H9 (cell line): ENCODE measurements around the gene XDH. TPM values are rescaled to one million over a fixed set of nuclear protein-coding genes. Genes with fewer than 3 reads are reported as not detected.

Experiments
- DNase-seq: peaks from one replicate; pipeline ENCODE4 v3.0.0-alpha.2; 2017
- H2AFZ ChIP-seq: one replicate; pipeline ENCODE4 v1.6.1; 2013; ENCODE audit warnings: mild to moderate bottlenecking, low read length, control low read depth, moderate library complexity
- H2AK5ac ChIP-seq: 2 replicates; pipeline ENCODE4 v1.6.1; 2013; ENCODE audit warnings: low read length, control low read depth, mixed read lengths; ENCODE audit not compliant: insufficient read length
- H2BK120ac ChIP-seq: one replicate; pipeline ENCODE4 v1.6.1; 2013; ENCODE audit warnings: low read depth, mild to moderate bottlenecking, low read length, control low read depth, inconsistent platforms; ENCODE audit not compliant: poor library complexity, severe bottlenecking
- H2BK12ac ChIP-seq: 2 replicates; pipeline ENCODE4 v1.6.1; 2013; ENCODE audit warnings: low read length, control low read depth, mixed read lengths, low read depth; ENCODE audit not compliant: insufficient read length
- H2BK15ac ChIP-seq: 2 replicates; pipeline ENCODE4 v1.6.1; 2013; ENCODE audit warnings: low read depth, low read length, control low read depth
- H2BK20ac ChIP-seq: one replicate; pipeline ENCODE4 v1.6.1; 2013; ENCODE audit warnings: low read depth, mild to moderate bottlenecking, low read length, control low read depth, inconsistent platforms; ENCODE audit not compliant: poor library complexity, severe bottlenecking
- H2BK5ac ChIP-seq: 2 replicates; pipeline ENCODE4 v1.6.1; 2013; ENCODE audit warnings: low read length, control low read depth, mixed read lengths; ENCODE audit not compliant: insufficient read length
- H3K14ac ChIP-seq: 2 replicates; pipeline ENCODE4 v1.6.1; 2013; ENCODE audit warnings: low read length, control low read depth; ENCODE audit not compliant: insufficient read depth
- H3K18ac ChIP-seq: 2 replicates; pipeline ENCODE4 v1.6.1; 2013; ENCODE audit warnings: low read depth, mild to moderate bottlenecking, mixed read lengths, low read length, control low read depth; ENCODE audit not compliant: insufficient read length
- H3K23ac ChIP-seq: 2 replicates; pipeline ENCODE4 v1.6.1; 2013; ENCODE audit warnings: low read length, control low read depth, mixed read lengths, low read depth; ENCODE audit not compliant: insufficient read length
- H3K23me2 ChIP-seq: 2 replicates; pipeline ENCODE4 v1.6.1; 2013; ENCODE audit warnings: low read depth, mild to moderate bottlenecking, mixed read lengths, low read length, control low read depth; ENCODE audit not compliant: insufficient read length, poor library complexity, severe bottlenecking
- H3K27ac ChIP-seq: 2 replicates; pipeline ENCODE4 v1.5.1; 2013; ENCODE audit warnings: low read length, control low read depth, mixed read lengths, low read depth; ENCODE audit not compliant: insufficient read length
- H3K27me3 ChIP-seq: 2 replicates; pipeline ENCODE4 v1.6.1; 2013; ENCODE audit warnings: low read length, control low read depth, inconsistent platforms; ENCODE audit not compliant: insufficient read depth
- H3K4ac ChIP-seq: 2 replicates; pipeline ENCODE4 v1.6.1; 2013; ENCODE audit warnings: low read depth, mild to moderate bottlenecking, control low read depth, inconsistent platforms, low read length, moderate library complexity
- H3K4me1 ChIP-seq: 2 replicates; pipeline ENCODE4 v1.6.1; 2013; ENCODE audit warnings: low read length, control low read depth, inconsistent platforms; ENCODE audit not compliant: insufficient read depth
- H3K4me2 ChIP-seq: 2 replicates; pipeline ENCODE4 v1.6.1; 2013; ENCODE audit warnings: low read length, control low read depth, mixed read lengths; ENCODE audit not compliant: insufficient read length, insufficient read depth
- H3K56ac ChIP-seq: 2 replicates; pipeline ENCODE4 v1.6.1; 2013; ENCODE audit warnings: low read depth, mild to moderate bottlenecking, mixed read lengths, low read length, control low read depth; ENCODE audit not compliant: insufficient read length
- H3K79me1 ChIP-seq: 2 replicates; pipeline ENCODE4 v1.6.1; 2013; ENCODE audit warnings: low read depth, mild to moderate bottlenecking, moderate library complexity, low read length, control low read depth, inconsistent platforms; ENCODE audit not compliant: insufficient read depth, poor library complexity, severe bottlenecking
- H3K79me2 ChIP-seq: 2 replicates; pipeline ENCODE4 v1.6.1; 2013; ENCODE audit warnings: low read length, control low read depth, inconsistent platforms; ENCODE audit not compliant: insufficient read depth
- H3K9ac ChIP-seq: 2 replicates; pipeline ENCODE4 v1.6.1; 2013; ENCODE audit warnings: low read length, control low read depth, mixed read lengths; ENCODE audit not compliant: insufficient read length; ENCODE audit errors: extremely low read depth
- H3K9me3 ChIP-seq: one replicate; pipeline ENCODE4 v1.6.1; 2013; ENCODE audit warnings: low read depth, low read length, inconsistent platforms; ENCODE audit not compliant: control insufficient read depth
- H3T11ph ChIP-seq: one replicate; pipeline ENCODE4 v1.6.1; 2013; ENCODE audit warnings: mild to moderate bottlenecking, low read length, control low read depth, inconsistent platforms
- H4K20me1 ChIP-seq: one replicate; pipeline ENCODE4 v1.6.1; 2013; ENCODE audit not compliant: control insufficient read depth, insufficient read length, insufficient read depth
- H4K5ac ChIP-seq: 2 replicates; pipeline ENCODE4 v1.6.1; 2013; ENCODE audit warnings: low read depth, mild to moderate bottlenecking, mixed read lengths, low read length, control low read depth; ENCODE audit not compliant: insufficient read length
- H4K8ac ChIP-seq: replicated peaks from 2 replicates; pipeline ENCODE4 v1.6.1; 2013; ENCODE audit warnings: low read length, control low read depth, mixed read lengths, low read depth; ENCODE audit not compliant: insufficient read length
- H4K91ac ChIP-seq: 2 replicates; pipeline ENCODE4 v1.6.1; 2013; ENCODE audit warnings: low read depth, mild to moderate bottlenecking, moderate library complexity, mixed read lengths, low read length, control low read depth; ENCODE audit not compliant: insufficient read length
- H3K27ac Mint-ChIP-seq, 3 experiments: 2 replicates in 2 of 3; 3 replicates in 1 of 3; pipeline ENCODE4 v1.8.0; 2020 to 2021; ENCODE audit warnings: mixed read lengths in 3 of 3, mild to moderate bottlenecking in 1 of 3, moderate library complexity in 1 of 3
- H3K27me3 Mint-ChIP-seq: 2 replicates; pipeline ENCODE4 v1.8.0; 2021; ENCODE audit warnings: low read depth, mild to moderate bottlenecking, moderate library complexity, mixed read lengths
- H3K36me3 Mint-ChIP-seq, 3 experiments: 2 replicates in 2 of 3; 3 replicates in 1 of 3; pipeline ENCODE4 v1.8.0; 2020 to 2021; ENCODE audit warnings: low read depth in 3 of 3, mixed read lengths in 3 of 3; ENCODE audit not compliant: insufficient read depth in 1 of 3
- H3K4me1 Mint-ChIP-seq, 2 experiments: 2 replicates each; pipeline ENCODE4 v1.8.0; 2020; ENCODE audit warnings: mixed read lengths in 2 of 2
- H3K4me3 Mint-ChIP-seq, 2 experiments: 2 replicates in 1 of 2; 3 replicates in 1 of 2; pipeline ENCODE4 v1.8.0; 2020 to 2021; ENCODE audit warnings: mild to moderate bottlenecking in 2 of 2, mixed read lengths in 2 of 2, moderate library complexity in 1 of 2
- H3K9me3 Mint-ChIP-seq, 2 experiments: 2 replicates in 1 of 2; 3 replicates in 1 of 2; pipeline ENCODE4 v1.8.0; 2020; ENCODE audit warnings: mild to moderate bottlenecking in 2 of 2, mixed read lengths in 2 of 2, moderate library complexity in 1 of 2
- whole genome bisulfite sequencing: extraction: QIAGEN DNeasy Blood & Tissue Kit; methylation state at CpG from one replicate; pipeline ENCODE4 v1.1.7; 2013; ENCODE audit warnings: missing lambda C conversion rate, low lambda C conversion rate, mixed read lengths; ENCODE audit not compliant: insufficient read length; ENCODE audit errors: extremely low coverage; 5-methylcytosine and 5-hydroxymethylcytosine counted together
- total RNA-seq: library from RNA; stranded (reverse); gene quantifications from 2 replicates; pipeline ENCODE4 v1.2.1, GENCODE V29; 2021
- TF ChIP-seq, protein P1 (sequence below): fragments of 200-600 bp; sonication (generic); conservative IDR thresholded peaks from 3 replicates; pipeline ENCODE4 v1.8.0; 2021; ENCODE audit warnings: antibody characterized with exemption, mild to moderate bottlenecking

Gene XDH
- total RNA-seq, 1 experiment from 2014 or later = 1.4 TPM

DNA sequence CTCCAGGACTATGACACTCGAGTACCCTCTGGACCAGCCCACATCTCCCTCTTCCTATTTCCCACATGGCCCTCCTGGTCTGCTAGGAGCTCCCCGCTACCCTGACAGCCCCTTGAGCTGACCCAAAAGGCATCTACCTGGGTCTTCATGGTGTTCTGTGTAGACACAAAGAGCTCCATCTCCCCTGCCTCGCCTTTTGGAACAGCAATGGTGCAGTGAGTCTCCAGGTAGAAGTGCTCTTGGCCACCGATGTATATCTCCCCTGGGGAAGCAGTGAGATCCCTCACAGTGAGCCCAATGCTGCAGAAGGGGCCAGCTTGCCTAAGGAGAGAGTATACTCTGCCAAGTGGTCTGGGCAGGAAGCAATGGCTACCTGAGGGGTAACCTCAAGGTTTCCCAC, 47.8 kb downstream of the XDH start:
- Histone ChIP-seq H2BK12ac (no peak overlapping the region), H3K56ac (no peak overlapping the region), H3K23ac (no peak overlapping the region), H3K18ac (no peak overlapping the region), H4K8ac (no peak overlapping the region), H3K27ac (no peak overlapping the region), H3T11ph (no peak overlapping the region), H4K5ac (no peak overlapping the region), H3K14ac (no peak overlapping the region), H2AK5ac (no peak overlapping the region), H3K9ac (no peak overlapping the region), H2BK5ac (no peak overlapping the region), H2BK15ac (no peak overlapping the region), H3K4me2 (no peak overlapping the region), H4K20me1 (no peaks in the 10 kb centered on the region), H2BK120ac (no peak overlapping the region), H2AFZ (no peak overlapping the region), H3K27me3 (no peaks in the 10 kb centered on the region), H3K9me3 (no peaks in the 10 kb centered on the region), H4K91ac (no peak overlapping the region), H3K79me2 (no peaks in the 10 kb centered on the region), H2BK20ac (no peak overlapping the region), H3K4me1 (no peaks in the 10 kb centered on the region), H3K79me1 (no peaks in the 10 kb centered on the region), H3K23me2 (no peaks in the 10 kb centered on the region), H3K4ac (no peak overlapping the region)
- H3K9me3 Mint-ChIP-seq = no peaks in the 10 kb centered on the region
- TF ChIP-seq, protein P1, sequence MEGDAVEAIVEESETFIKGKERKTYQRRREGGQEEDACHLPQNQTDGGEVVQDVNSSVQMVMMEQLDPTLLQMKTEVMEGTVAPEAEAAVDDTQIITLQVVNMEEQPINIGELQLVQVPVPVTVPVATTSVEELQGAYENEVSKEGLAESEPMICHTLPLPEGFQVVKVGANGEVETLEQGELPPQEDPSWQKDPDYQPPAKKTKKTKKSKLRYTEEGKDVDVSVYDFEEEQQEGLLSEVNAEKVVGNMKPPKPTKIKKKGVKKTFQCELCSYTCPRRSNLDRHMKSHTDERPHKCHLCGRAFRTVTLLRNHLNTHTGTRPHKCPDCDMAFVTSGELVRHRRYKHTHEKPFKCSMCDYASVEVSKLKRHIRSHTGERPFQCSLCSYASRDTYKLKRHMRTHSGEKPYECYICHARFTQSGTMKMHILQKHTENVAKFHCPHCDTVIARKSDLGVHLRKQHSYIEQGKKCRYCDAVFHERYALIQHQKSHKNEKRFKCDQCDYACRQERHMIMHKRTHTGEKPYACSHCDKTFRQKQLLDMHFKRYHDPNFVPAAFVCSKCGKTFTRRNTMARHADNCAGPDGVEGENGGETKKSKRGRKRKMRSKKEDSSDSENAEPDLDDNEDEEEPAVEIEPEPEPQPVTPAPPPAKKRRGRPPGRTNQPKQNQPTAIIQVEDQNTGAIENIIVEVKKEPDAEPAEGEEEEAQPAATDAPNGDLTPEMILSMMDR = no peak
- H3K4me1 Mint-ChIP-seq = no peaks in the 10 kb centered on the region
- DNase-seq = no peak
- H3K4me3 Mint-ChIP-seq = no peak overlapping the region
- no peak overlapping the region for H3K27ac Mint-ChIP-seq
- peaks cover 0 to 8% (median 2%) of the 10 kb centered on the region in 3 experiments; a peak in 4 of 7 replicates for H3K36me3 Mint-ChIP-seq
- no peaks in the 10 kb centered on the region for H3K27me3 Mint-ChIP-seq
- no CpG with 5 or more reads among the region's 4 CpGs for WGBS
